ENCODE measurements around the gene NDE1. TPM values are rescaled to one million over a fixed set of nuclear protein-coding genes. Genes with fewer than 3 reads are reported as not detected.

NDE1 gene
- total and polyA plus RNA-seq, 2 of the 4 experiments (the other 2 are of a cell fraction): 22.7 to 29.2 TPM

GRCh38 chr16:15770512-15770911 is 120.5 kb downstream of the NDE1 start:
- H4K20me1 ChIP-seq (ENCODE audit: insufficient read depth, low read length): no peaks in the 10 kb centered on the region
- dilution Hi-C loops (cut with HindIII; ENCODE audit: low sequenced_read_pairs, unreplicated experiment) (no loop called here), intact Hi-C loops (cut with micrococcal nuclease) (loop anchor here (5.0 to 10.0 kb wide), 2 partner anchors 174 to 422 kb away; partner anchors contain the start of gene ABCC1), in situ Hi-C loops (cut with MboI; ENCODE audit: low sequenced_read_pairs) (no loop called here)
- peak; percentile 77 for DNase-seq
- no peak overlapping the region for H3K4me3 ChIP-seq (ENCODE audit: insufficient read depth, low read depth, low read length)
- no peak overlapping the region for H4K91ac ChIP-seq (ENCODE audit: insufficient read depth, low read depth, low read length)
- H2BK120ac ChIP-seq (ENCODE audit: low read depth, low read length): no peak overlapping the region
- peaks cover 5% of the 10 kb centered on the region; the same call in 1 of the 2 replicates for H3K9me1 ChIP-seq (ENCODE audit: insufficient read depth, low read length)
- no peak overlapping the region for H4K8ac ChIP-seq (ENCODE audit: low read depth in 2 of 2, low read length in 2 of 2)
- H3K56ac ChIP-seq (ENCODE audit: extremely low read depth, insufficient read depth, low read length): no peak overlapping the region
- CTCF ChIA-PET: no interaction called here
- H4K5ac ChIP-seq (ENCODE audit: low read depth, low read length): no peak overlapping the region
- H3K4me2 ChIP-seq (ENCODE audit: low read depth, low read length): no peak overlapping the region
- H3K27ac ChIP-seq (ENCODE audit: insufficient read depth, low read length): no peak overlapping the region
- H2BK20ac ChIP-seq (ENCODE audit: low read depth, low read length): no peak overlapping the region
- H3K4ac ChIP-seq (ENCODE audit: low read depth, low read length): no peak overlapping the region
- H3K14ac ChIP-seq (replicated peaks; ENCODE audit: low read depth, low read length): no peak overlapping the region
- H3K79me1 ChIP-seq (ENCODE audit: low read depth in 1 of 2, low read length in 2 of 2): no peaks in the 10 kb centered on the region
- no peak overlapping the region for H3K23ac ChIP-seq (ENCODE audit: low read depth, low read length)
- no peak overlapping the region for H2AK9ac ChIP-seq (replicated peaks; ENCODE audit: low read depth, low read length, poor library complexity)
- POLR2A ChIA-PET (ENCODE audit: unreplicated experiment): no interaction called here
- H3K36me3 ChIP-seq (ENCODE audit: control insufficient read depth, insufficient read depth, low read length): no peaks in the 10 kb centered on the region
- TF ChIP-seq MAZ (IDR thresholded peaks at IDR 0.05; ENCODE audit: borderline replicate concordance, low read depth, low read length): no peak
- no peak for TF ChIP-seq CEBPB (IDR thresholded peaks at IDR 0.05; ENCODE audit: low read depth, low read length)
- TF ChIP-seq MXI1 (IDR thresholded peaks at IDR 0.05; ENCODE audit: borderline replicate concordance, low read depth, low read length): no peak
- TF ChIP-seq CTCF (conservative IDR thresholded peaks at IDR 0.05; ENCODE audit: low read depth, low read length): no peak
- TF ChIP-seq ELK1 (IDR thresholded peaks at IDR 0.05; ENCODE audit: borderline replicate concordance, low read depth, low read length): no peak
- no peak for TF ChIP-seq NFE2L2 (IDR thresholded peaks at IDR 0.05; ENCODE audit: low read depth, low read length)
- TF ChIP-seq USF2 (IDR thresholded peaks at IDR 0.05; ENCODE audit: low read depth, low read length): no peak
- TF ChIP-seq RAD21 (IDR thresholded peaks at IDR 0.05; ENCODE audit: low read length): no peak
- no peak for TF ChIP-seq CHD1 (IDR thresholded peaks at IDR 0.05; ENCODE audit: low read depth, low read length)
- no peak for TF ChIP-seq BHLHE40 (IDR thresholded peaks at IDR 0.05; ENCODE audit: low read depth, low read length)
- no peak for TF ChIP-seq RCOR1 (IDR thresholded peaks at IDR 0.05; ENCODE audit: insufficient replicate concordance, low read length)
- TF ChIP-seq FOS (IDR thresholded peaks at IDR 0.05; ENCODE audit: low read depth, low read length): no peak
- TF ChIP-seq SMC3 (IDR thresholded peaks at IDR 0.05; ENCODE audit: low read depth, low read length): no peak
- no peak for TF ChIP-seq RFX5 (IDR thresholded peaks at IDR 0.05; ENCODE audit: low read depth, low read length)
- TF ChIP-seq MAFK (IDR thresholded peaks at IDR 0.05; ENCODE audit: low read depth, low read length): no peak
- no peak for TF ChIP-seq POLR2A (IDR thresholded peaks at IDR 0.05; ENCODE audit: low read depth, low read length)
- H3K18ac ChIP-seq (ENCODE audit: low read depth, low read length): no peak overlapping the region
- BruUV-seq (replicated peaks): no TSS peak
- peak; percentile 62 for ATAC-seq (ENCODE audit: low read depth)
- WGBS, 2 experiments (ENCODE audit: extremely low coverage in 2 of 2, insufficient read length in 1 of 2): no CpG with 5 or more reads among the region's 3 CpGs
- peaks cover 1% of the 10 kb centered on the region; the same call in 1 of the 2 replicates for H3K27me3 ChIP-seq (ENCODE audit: control insufficient read depth, insufficient read depth, low read length)
- no peak overlapping the region for H2BK5ac ChIP-seq (ENCODE audit: low read depth, low read length, poor library complexity, severe bottlenecking)
- no peak overlapping the region for H2BK15ac ChIP-seq (ENCODE audit: low read depth, low read length)
- H3K9ac ChIP-seq (ENCODE audit: low read depth, low read length): no peak overlapping the region
- H3K9me3 ChIP-seq (ENCODE audit: control insufficient read depth, insufficient read depth, low read length): no peaks in the 10 kb centered on the region
- 0 out of 2 replicates have a peak overlapping the region, but pooled peaks have one; percentile 23 for H2AK5ac ChIP-seq (ENCODE audit: low read depth, low read length)
- H2AFZ ChIP-seq (replicated peaks; ENCODE audit: low read length, poor library complexity): peak overlapping the region; percentile 23
- peaks cover 2% of the 10 kb centered on the region for H3K4me1 ChIP-seq (ENCODE audit: control insufficient read depth, insufficient read depth, low read length)

All from IMR-90 (cell line).